GM20000 (cell line): ENCODE data around the gene BCAM.
"Not testable (repeated sequence)": the region's sequence is repeated elsewhere in the genome, so short reads cannot be mapped to it uniquely, and the experiment has no call there.

Source experiments
- DNase-seq: peaks from one replicate; pipeline ENCODE4 v3.0.0; 2012; ENCODE audit warnings: low spot score
- TF ChIP-seq, protein P1 (sequence below): IDR thresholded peaks from 2 replicates; pipeline ENCODE4 v1.5.1; 2012; ENCODE audit warnings: mild to moderate bottlenecking, control low read depth; ENCODE audit errors: extremely low read depth, missing control alignments

The BCAM gene

GRCh38 chr19:44819246-44819832 lies 10.4 kb downstream of the BCAM start:
- no peak for DNase-seq
- TF ChIP-seq, protein P1, sequence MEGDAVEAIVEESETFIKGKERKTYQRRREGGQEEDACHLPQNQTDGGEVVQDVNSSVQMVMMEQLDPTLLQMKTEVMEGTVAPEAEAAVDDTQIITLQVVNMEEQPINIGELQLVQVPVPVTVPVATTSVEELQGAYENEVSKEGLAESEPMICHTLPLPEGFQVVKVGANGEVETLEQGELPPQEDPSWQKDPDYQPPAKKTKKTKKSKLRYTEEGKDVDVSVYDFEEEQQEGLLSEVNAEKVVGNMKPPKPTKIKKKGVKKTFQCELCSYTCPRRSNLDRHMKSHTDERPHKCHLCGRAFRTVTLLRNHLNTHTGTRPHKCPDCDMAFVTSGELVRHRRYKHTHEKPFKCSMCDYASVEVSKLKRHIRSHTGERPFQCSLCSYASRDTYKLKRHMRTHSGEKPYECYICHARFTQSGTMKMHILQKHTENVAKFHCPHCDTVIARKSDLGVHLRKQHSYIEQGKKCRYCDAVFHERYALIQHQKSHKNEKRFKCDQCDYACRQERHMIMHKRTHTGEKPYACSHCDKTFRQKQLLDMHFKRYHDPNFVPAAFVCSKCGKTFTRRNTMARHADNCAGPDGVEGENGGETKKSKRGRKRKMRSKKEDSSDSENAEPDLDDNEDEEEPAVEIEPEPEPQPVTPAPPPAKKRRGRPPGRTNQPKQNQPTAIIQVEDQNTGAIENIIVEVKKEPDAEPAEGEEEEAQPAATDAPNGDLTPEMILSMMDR, result no peak

GRCh38 chr19:44820648-44821609 lies 12.0 kb downstream of the BCAM start:
- TF ChIP-seq, protein P1, result no peak
- DNase-seq, result no peak

- TF ChIP-seq, protein P1, result no peak
- no peak for DNase-seq
Observed at GRCh38 chr19:44822177-44822576, 13.3 kb downstream of the BCAM start.

DNA sequence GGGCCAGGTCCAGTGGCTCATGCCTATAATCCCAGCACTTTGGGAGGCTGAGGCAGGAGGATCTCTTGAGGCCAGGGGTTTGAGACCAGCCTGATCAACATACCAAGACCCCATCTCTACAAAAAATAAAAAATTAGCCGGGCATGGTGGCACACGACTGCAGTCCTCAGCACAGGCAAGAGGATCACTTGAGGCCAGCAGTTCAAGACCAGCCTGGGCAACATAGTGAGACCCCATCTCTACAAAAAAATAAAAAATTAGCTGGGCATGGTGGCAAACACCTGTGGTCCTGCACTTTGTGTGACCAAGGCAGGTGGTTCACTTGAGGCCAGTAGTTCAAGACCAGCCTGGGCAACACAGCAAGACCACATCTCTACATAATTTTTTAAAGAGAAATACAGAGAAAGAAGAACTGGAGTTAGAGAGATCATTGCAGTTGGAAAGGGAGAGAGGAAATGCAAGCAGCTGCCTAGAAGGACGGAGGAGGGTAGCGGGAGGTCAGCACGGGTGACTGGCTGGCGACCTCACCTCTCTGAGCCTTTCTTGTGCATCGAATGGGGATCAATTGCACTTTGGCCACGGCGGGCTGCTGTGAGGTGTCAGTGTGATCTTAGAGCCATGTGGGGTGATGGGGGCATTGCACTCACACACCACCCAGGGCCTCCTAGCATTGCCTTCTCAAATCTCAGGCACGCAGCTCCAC lies 13.9 kb downstream of the BCAM start:
- TF ChIP-seq, protein P1, result no peak
- DNase-seq, result no peak

GRCh38 chr19:44823373-44823698 lies 14.4 kb downstream of the BCAM start:
- TF ChIP-seq, protein P1, result no peak
- DNase-seq, result no peak

DNA sequence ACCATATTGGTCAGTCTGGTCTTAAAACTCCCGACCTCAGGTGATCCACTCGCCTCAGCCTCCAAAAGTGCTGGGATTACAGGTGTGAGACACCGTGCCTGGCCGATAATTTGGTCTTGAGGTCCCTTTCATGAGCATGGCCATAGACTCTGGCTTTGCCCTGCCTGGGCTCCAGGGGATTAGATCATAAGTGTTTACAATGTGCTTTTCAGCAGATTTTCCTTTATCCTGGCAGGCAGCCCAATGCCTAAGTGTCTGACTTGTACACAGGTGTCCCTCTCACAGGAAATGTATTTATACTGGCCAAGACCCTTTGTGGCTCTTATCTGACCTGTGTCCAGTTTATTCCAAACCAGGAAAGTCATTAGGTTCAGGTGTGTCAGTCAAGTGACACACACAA lies 15.9 kb downstream of the BCAM start:
- TF ChIP-seq, protein P1, result no peak

GRCh38 chr19:44832875-44833274 lies 24.0 kb downstream of the BCAM start:
- not testable (repeated sequence) for DNase-seq

More for the DNA sequence above, 15.9 kb downstream of the BCAM start:
- DNase-seq, result no peak

- not testable (repeated sequence) for DNase-seq
Observed at GRCh38 chr19:44834399-44834798, 25.5 kb downstream of the BCAM start.
